HCT116 (cell line): ENCODE measurements around the gene TMEM82. TPM values are rescaled to one million over a fixed set of nuclear protein-coding genes. Genes with fewer than 3 reads are reported as not detected.

Experiments used
- ATAC-seq: fragments of 200-7000 bp; cut with Tn5 transposase; 2 replicates; pipeline ENCODE4 v1.9.1; 2020; ENCODE audit warnings: mild to moderate bottlenecking, moderate library complexity
- BruUV-seq: library from RNA; stranded (reverse); fragments of 400-500 nt; replicated peaks from 2 replicates; lab custom pipeline; 2021; lab: Mats Ljungman, UMichigan
- CTCF ChIA-PET: fragments of 300-600 bp; sonication (Branson Sonifier 250); formaldehyde crosslinking; loops from one replicate; lab custom pipeline; 2021; ENCODE audit warnings: antibody characterized with exemption; lab: Charles Lee
- POLR2A ChIA-PET: fragments of 300-600, 350-600 bp; sonication (Branson Sonifier 250); formaldehyde crosslinking; loops from one replicate; lab custom pipeline; 2021; ENCODE audit warnings: antibody characterized with exemption; lab: Charles Lee
- RAD21 ChIA-PET, 2 experiments: fragments of 300-600 bp; sonication (Branson Sonifier 250); formaldehyde crosslinking; loops; one replicate each; lab custom pipeline; 2023; ENCODE audit warnings: low total read pairs in 2 of 2; ENCODE audit not compliant: uncharacterized antibody in 2 of 2, unreplicated experiment in 2 of 2, low non-redundant PET in 1 of 2; lab: Charles Lee
- DNase-seq: peaks from one replicate; pipeline ENCODE4 v3.0.0-alpha.2; 2010; ENCODE audit warnings: low read depth, low spot score
- H2AFZ ChIP-seq: fragments of 200-600 bp; shearing (Covaris generic), sonication (generic); 2 replicates; pipeline ENCODE4 v1.6.1; 2017; ENCODE audit warnings: low read depth, mixed run types, mixed read lengths, antibody characterized with exemption, low read length; ENCODE audit not compliant: poor library complexity, severe bottlenecking
- H3K27ac ChIP-seq: 2 replicates; pipeline ENCODE4 v1.5.1; 2012; ENCODE audit warnings: low read depth, low read length
- H3K27me3 ChIP-seq: fragments of 200-600 bp; sonication (generic); 2 replicates; pipeline ENCODE4 v1.6.1; 2016; ENCODE audit warnings: mixed run types, low read length, mixed read lengths; ENCODE audit not compliant: insufficient read depth
- H3K36me3 ChIP-seq, 2 experiments: fragments of 200-500 bp in 1 of 2; fragments of 200-600 bp in 1 of 2; sonication (Bioruptor generic) in 1 of 2; sonication (generic) in 1 of 2; 2 replicates each; pipeline versions ENCODE4 v1.5.1 to v1.6.1; 2014 to 2016; ENCODE audit warnings: low read length in 2 of 2, inconsistent platforms in 1 of 2, mixed read lengths in 1 of 2, mixed run types in 1 of 2; ENCODE audit not compliant: insufficient read depth in 2 of 2, control insufficient read depth in 1 of 2
- H3K4me1 ChIP-seq, 2 experiments: fragments of 200-600 bp in 1 of 2; sonication (generic) in 1 of 2; 2 replicates each; pipeline versions ENCODE4 v1.5.1 to v1.6.1; 2012 to 2017; ENCODE audit warnings: low read length in 2 of 2, inconsistent platforms in 1 of 2, mild to moderate bottlenecking in 1 of 2, mixed read lengths in 1 of 2, mixed run types in 1 of 2, moderate library complexity in 1 of 2; ENCODE audit not compliant: insufficient read depth in 2 of 2, control insufficient read depth in 1 of 2
- H3K4me2 ChIP-seq: fragments of 200-600 bp; sonication (generic); 2 replicates; pipeline ENCODE4 v1.6.1; 2017; ENCODE audit warnings: mixed run types, low read length, mixed read lengths
- H3K4me3 ChIP-seq, 2 experiments: fragments of 200-600 bp in 1 of 2; sonication (generic) in 1 of 2; replicated peaks in 1 of 2; 2 replicates each; pipeline ENCODE4 v1.5.1; 2011 to 2016; ENCODE audit warnings: low read length in 2 of 2, control low read depth in 1 of 2, low read depth in 1 of 2, mild to moderate bottlenecking in 1 of 2, mixed read lengths in 1 of 2, mixed run types in 1 of 2
- H3K79me2 ChIP-seq: fragments of 200-600 bp; sonication (generic); 2 replicates; pipeline ENCODE4 v1.6.1; 2017; ENCODE audit warnings: mild to moderate bottlenecking, mixed run types, low read length, moderate library complexity, mixed read lengths; ENCODE audit not compliant: insufficient read depth
- H3K9ac ChIP-seq: fragments of 200-600 bp; sonication (generic); 2 replicates; pipeline ENCODE4 v1.6.1; 2016; ENCODE audit warnings: low read length, mixed read lengths
- H3K9me2 ChIP-seq: fragments of 200-600 bp; sonication (generic), shearing (Covaris generic); 2 replicates; pipeline ENCODE4 v1.6.1; 2017; ENCODE audit warnings: mixed run types, mild to moderate bottlenecking, moderate library complexity; ENCODE audit not compliant: insufficient read depth
- H3K9me3 ChIP-seq, 2 experiments: fragments of 200-500 bp in 1 of 2; fragments of 200-600 bp in 1 of 2; sonication (Bioruptor generic) in 1 of 2; sonication (generic) in 1 of 2; 2 replicates each; pipeline ENCODE4 v1.6.1; 2014 to 2017; ENCODE audit warnings: low read length in 2 of 2, mixed read lengths in 2 of 2, inconsistent platforms in 1 of 2, low read depth in 1 of 2, mild to moderate bottlenecking in 1 of 2, mixed run types in 1 of 2, moderate library complexity in 1 of 2; ENCODE audit not compliant: control insufficient read depth in 1 of 2, insufficient read depth in 1 of 2
- H4K20me1 ChIP-seq: fragments of 200-600 bp; sonication (generic), shearing (Covaris generic); 2 replicates; pipeline ENCODE4 v1.6.1; 2017; ENCODE audit warnings: mixed run types, mild to moderate bottlenecking, moderate library complexity; ENCODE audit not compliant: insufficient read depth
- CBX3 ChIP-seq: IDR thresholded peaks from 2 replicates; pipeline ENCODE4 v1.6.1; 2012; ENCODE audit warnings: low read depth
- EGR1 ChIP-seq: IDR thresholded peaks from 2 replicates; pipeline ENCODE4 v1.6.1; 2012; ENCODE audit warnings: low read depth
- POLR2A ChIP-seq: IDR thresholded peaks from 2 replicates; pipeline ENCODE4 v1.7.0; 2011; ENCODE audit warnings: borderline replicate concordance; ENCODE audit not compliant: insufficient read depth, insufficient read length; ENCODE audit errors: extremely low read depth
- RAD21 ChIP-seq: IDR thresholded peaks from 2 replicates; pipeline ENCODE4 v1.6.1; 2012; ENCODE audit warnings: low read depth, mild to moderate bottlenecking
- SP1 ChIP-seq: IDR thresholded peaks from 2 replicates; pipeline ENCODE4 v1.6.1; 2012; ENCODE audit warnings: low read depth
- YY1 ChIP-seq: IDR thresholded peaks from 2 replicates; pipeline ENCODE4 v1.6.1; 2011; ENCODE audit warnings: low read length, low read depth, moderate library complexity, mild to moderate bottlenecking; ENCODE audit not compliant: insufficient replicate concordance; ENCODE audit errors: extremely low read depth
- ZNF274 ChIP-seq: fragments of 200-500 bp; sonication (Bioruptor generic); IDR thresholded peaks from 2 replicates; pipeline ENCODE4 v1.6.1; 2014; ENCODE audit warnings: mild to moderate bottlenecking, low read depth, low read length, inconsistent platforms
- intact Hi-C: fragments of 100-400 bp; cut with micrococcal nuclease; formaldehyde crosslinking; loops from 2 replicates; pipeline ENCODE4 v1.10.0; 2022
- total RNA-seq: library from RNA; stranded (reverse); gene quantifications from one replicate; pipeline ENCODE4 v1.2.1, GENCODE V29; 2021; ENCODE audit not compliant: unreplicated experiment
- TF ChIP-seq, protein P1 (sequence below), 3 experiments: fragments of 200-600 bp in 1 of 3; sonication (generic) in 1 of 3; IDR thresholded peaks in 2 of 3; conservative IDR thresholded peaks in 1 of 3; 2 replicates each; pipeline ENCODE4 v1.5.1; 2012 to 2017; ENCODE audit warnings: low read depth in 2 of 3, low read length in 2 of 3, antibody characterized with exemption in 1 of 3, borderline replicate concordance in 1 of 3, control low read depth in 1 of 3, mild to moderate bottlenecking in 1 of 3, mixed read lengths in 1 of 3, mixed run types in 1 of 3, moderate library complexity in 1 of 3; ENCODE audit not compliant: insufficient read depth in 1 of 3
- TF ChIP-seq, protein P2 (sequence below): IDR thresholded peaks from 2 replicates; pipeline ENCODE4 v1.6.1; 2012; ENCODE audit warnings: low read depth

The TMEM82 gene
- total RNA-seq, 1 experiment from 2014 or later: not detected

DNA sequence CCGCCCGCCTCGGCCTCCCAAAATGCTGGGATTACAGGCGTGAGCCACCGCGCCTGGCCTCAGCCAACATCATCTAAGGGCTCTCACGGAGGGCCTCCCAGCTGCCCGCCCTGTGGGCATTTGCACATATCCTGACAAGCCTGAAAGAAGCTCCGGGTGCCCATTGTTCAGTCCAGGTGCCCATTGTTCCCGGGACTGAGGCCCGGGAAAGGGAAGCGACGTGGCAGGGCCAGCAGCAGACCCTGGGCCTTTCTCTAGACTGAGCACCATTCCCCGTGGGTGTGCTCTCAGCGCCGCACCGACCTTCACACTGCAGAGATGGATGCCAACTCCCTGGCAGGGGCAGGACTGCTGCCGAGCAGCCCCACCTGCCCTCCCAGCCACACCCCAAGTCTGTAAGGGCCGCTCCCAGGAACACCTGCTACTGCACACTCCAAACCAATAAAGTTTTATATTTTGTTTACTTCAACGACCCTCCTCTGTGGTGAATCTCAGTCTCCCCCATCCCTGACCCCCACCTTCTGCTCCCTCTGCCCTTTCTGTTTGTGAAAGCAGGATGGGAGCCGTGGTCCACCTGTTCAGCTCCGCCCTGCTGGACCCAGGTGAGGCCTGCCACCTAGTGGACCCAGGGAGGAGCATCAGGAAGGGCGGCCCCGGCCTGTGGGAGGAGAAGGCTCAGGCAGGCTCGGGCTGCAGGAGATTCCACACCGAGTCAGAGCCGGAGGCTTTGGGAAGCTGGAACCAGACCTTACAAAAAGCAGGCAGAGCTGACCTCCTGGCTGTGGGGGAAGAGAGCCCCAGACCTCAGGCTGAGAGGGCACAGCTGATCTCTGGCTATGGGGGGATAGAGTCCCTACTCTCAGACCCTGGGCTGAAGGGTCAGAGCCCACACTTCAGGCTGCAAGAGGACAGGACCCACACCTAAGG lies 1.1 kb upstream of the TMEM82 start:
- Histone ChIP-seq H3K4me2 (peak overlapping the region; percentile 68), H3K4me3 (no peak overlapping the region), H3K4me1 (peaks cover 3 to 10% of the 10 kb centered on the region in 2 experiments; a peak in 3 of 4 replicates), H3K9me2 (no peaks in the 10 kb centered on the region), H2AFZ (no peak overlapping the region), H3K27ac (no peak overlapping the region), H3K27me3 (no peaks in the 10 kb centered on the region), H3K9ac (no peak overlapping the region), H3K36me3 (no peaks in the 10 kb centered on the region), H3K79me2 (no peaks in the 10 kb centered on the region), H3K9me3 (no peaks in the 10 kb centered on the region), H4K20me1 (no peaks in the 10 kb centered on the region)
- DNase-seq: peak; percentile 53
- peak; percentile 98 for ATAC-seq
- TF ChIP-seq, protein P1, sequence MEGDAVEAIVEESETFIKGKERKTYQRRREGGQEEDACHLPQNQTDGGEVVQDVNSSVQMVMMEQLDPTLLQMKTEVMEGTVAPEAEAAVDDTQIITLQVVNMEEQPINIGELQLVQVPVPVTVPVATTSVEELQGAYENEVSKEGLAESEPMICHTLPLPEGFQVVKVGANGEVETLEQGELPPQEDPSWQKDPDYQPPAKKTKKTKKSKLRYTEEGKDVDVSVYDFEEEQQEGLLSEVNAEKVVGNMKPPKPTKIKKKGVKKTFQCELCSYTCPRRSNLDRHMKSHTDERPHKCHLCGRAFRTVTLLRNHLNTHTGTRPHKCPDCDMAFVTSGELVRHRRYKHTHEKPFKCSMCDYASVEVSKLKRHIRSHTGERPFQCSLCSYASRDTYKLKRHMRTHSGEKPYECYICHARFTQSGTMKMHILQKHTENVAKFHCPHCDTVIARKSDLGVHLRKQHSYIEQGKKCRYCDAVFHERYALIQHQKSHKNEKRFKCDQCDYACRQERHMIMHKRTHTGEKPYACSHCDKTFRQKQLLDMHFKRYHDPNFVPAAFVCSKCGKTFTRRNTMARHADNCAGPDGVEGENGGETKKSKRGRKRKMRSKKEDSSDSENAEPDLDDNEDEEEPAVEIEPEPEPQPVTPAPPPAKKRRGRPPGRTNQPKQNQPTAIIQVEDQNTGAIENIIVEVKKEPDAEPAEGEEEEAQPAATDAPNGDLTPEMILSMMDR (IDR thresholded peaks at IDR 0.05 in 2 of 3, conservative IDR thresholded peaks at IDR 0.05 in 1 of 3; ENCODE audit: borderline replicate concordance in 1 of 3, insufficient read depth in 1 of 3, low read depth in 2 of 3, low read length in 2 of 3): peak; percentile 91 to 95 (median 93)
- TF ChIP-seq SP1 (no peak), ZNF274 (no peak), CBX3 (no peak), POLR2A (no peak), RAD21 (peak; percentile 99), YY1 (peak; percentile 19), EGR1 (no peak)
- TF ChIP-seq, protein P2, sequence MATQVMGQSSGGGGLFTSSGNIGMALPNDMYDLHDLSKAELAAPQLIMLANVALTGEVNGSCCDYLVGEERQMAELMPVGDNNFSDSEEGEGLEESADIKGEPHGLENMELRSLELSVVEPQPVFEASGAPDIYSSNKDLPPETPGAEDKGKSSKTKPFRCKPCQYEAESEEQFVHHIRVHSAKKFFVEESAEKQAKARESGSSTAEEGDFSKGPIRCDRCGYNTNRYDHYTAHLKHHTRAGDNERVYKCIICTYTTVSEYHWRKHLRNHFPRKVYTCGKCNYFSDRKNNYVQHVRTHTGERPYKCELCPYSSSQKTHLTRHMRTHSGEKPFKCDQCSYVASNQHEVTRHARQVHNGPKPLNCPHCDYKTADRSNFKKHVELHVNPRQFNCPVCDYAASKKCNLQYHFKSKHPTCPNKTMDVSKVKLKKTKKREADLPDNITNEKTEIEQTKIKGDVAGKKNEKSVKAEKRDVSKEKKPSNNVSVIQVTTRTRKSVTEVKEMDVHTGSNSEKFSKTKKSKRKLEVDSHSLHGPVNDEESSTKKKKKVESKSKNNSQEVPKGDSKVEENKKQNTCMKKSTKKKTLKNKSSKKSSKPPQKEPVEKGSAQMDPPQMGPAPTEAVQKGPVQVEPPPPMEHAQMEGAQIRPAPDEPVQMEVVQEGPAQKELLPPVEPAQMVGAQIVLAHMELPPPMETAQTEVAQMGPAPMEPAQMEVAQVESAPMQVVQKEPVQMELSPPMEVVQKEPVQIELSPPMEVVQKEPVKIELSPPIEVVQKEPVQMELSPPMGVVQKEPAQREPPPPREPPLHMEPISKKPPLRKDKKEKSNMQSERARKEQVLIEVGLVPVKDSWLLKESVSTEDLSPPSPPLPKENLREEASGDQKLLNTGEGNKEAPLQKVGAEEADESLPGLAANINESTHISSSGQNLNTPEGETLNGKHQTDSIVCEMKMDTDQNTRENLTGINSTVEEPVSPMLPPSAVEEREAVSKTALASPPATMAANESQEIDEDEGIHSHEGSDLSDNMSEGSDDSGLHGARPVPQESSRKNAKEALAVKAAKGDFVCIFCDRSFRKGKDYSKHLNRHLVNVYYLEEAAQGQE: no peak
- ChIA-PET RAD21 (interaction anchor here in 1 of 2 experiments (1.2 kb wide), 1 partner anchor 145 kb away, joined by 5 read pairs; no protein-coding TSS in a partner anchor), CTCF (interaction anchor here (0.6 to 2.0 kb wide), 9 partner anchors 9 to 148 kb away, joined by 3 to 13 read pairs (median 4); no protein-coding TSS in a partner anchor), POLR2A (no interaction called here)
- no TSS peak for BruUV-seq
- intact Hi-C loops: loop anchor here (1.0 kb wide), 1 partner anchor 146 kb away; no protein-coding TSS in a partner anchor
